Adrenal gland (tissue), 12 donors: Measurements from ENCODE around the gene SFT2D3. TPM values are rescaled to one million over a fixed set of nuclear protein-coding genes. Genes with fewer than 3 reads are reported as not detected.

Experiments used
- DNase-seq, 7 donors: peaks; one replicate each; pipeline ENCODE4 v3.0.0-alpha.2; 2019 to 2020
- H3K27ac ChIP-seq, 5 donors: fragments of 200-600 bp; sonication (generic) in 4 of 5; 1 replicate in 3 of 5; 2 replicates in 2 of 5; pipeline versions ENCODE4 v1.5.1 to v1.8.0; 2016 to 2020; ENCODE audit warnings: mild to moderate bottlenecking in 1 of 5
- H3K27me3 ChIP-seq: fragments of 200-600 bp; 2 replicates; pipeline ENCODE4 v1.8.0; 2021
- H3K36me3 ChIP-seq, 2 donors: fragments of 200-600 bp; replicated peaks in 1 of 2; 1 replicate in 1 of 2; 2 replicates in 1 of 2; pipeline versions ENCODE4 v1.5.1 to v1.8.0; 2018 to 2022
- H3K4me1 ChIP-seq, 2 donors: fragments of 200-600 bp; replicated peaks in 1 of 2; 1 replicate in 1 of 2; 2 replicates in 1 of 2; pipeline versions ENCODE4 v1.5.1 to v1.8.0; 2018 to 2021
- H3K4me3 ChIP-seq, 4 donors: fragments of 200-600 bp; sonication (generic) in 3 of 4; one replicate each; pipeline ENCODE4 v1.5.1; 2016 to 2018
- H3K9me3 ChIP-seq, 3 donors: fragments of 200-600 bp; sonication (generic) in 1 of 3; replicated peaks in 1 of 3; 1 replicate in 2 of 3; 2 replicates in 1 of 3; pipeline versions ENCODE4 v1.5.1 to v1.8.0; 2016 to 2021
- CTCF ChIP-seq, 6 experiments: fragments of 450-650 bp in 4 of 6; fragments of 200-600 bp in 2 of 6; sonication (generic) in 1 of 6; IDR thresholded peaks; 1 replicate in 5 of 6; 2 replicates in 1 of 6; pipeline versions ENCODE4 v1.5.1 to v1.8.0; 2016 to 2021; ENCODE audit warnings: antibody characterized with exemption in 6 of 6, mild to moderate bottlenecking in 2 of 6, moderate library complexity in 1 of 6
- POLR2A ChIP-seq, 2 donors: fragments of 450-650 bp; IDR thresholded peaks; one replicate each; pipeline ENCODE4 v1.6.1; 2017; ENCODE audit warnings: antibody characterized with exemption in 2 of 2, mild to moderate bottlenecking in 2 of 2, moderate library complexity in 1 of 2
- WGBS, 4 donors: extraction: QIAGEN DNeasy Blood & Tissue Kit in 2 of 4; methylation state at CpG; one replicate each; pipeline versions ENCODE4 v1.1.5 to v1.1.7; 2013 to 2017; 5-methylcytosine and 5-hydroxymethylcytosine counted together
- intact Hi-C, 2 donors: fragments of 100-400 bp; cut with DNase I; formaldehyde crosslinking; loops; one replicate each; pipeline versions ENCODE4 v1.14.1 to v1.15.0; 2022 to 2023
- polyA plus RNA-seq, 3 donors: library from polyadenylated mRNA; stranded (reverse); fragments of 200-250 nt in 2 of 3; fragments of 350-450 nt in 1 of 3; fragmentation: Illumina TruSeq in 1 of 3; extraction: RNeasy Lipid Tissue Mini Kit (QIAGEN cat#74804) in 1 of 3; gene quantifications; one replicate each; pipeline ENCODE4 v1.2.3, GENCODE V29; 2013 to 2014
- total RNA-seq, 9 donors: library from RNA; depleted of rRNA in 4 of 9; stranded (reverse); fragments of >200 nt in 4 of 9; fragments of 120-200 nt in 1 of 9; fragmentation: NEBNext Ultra II Directional in 1 of 9; extraction: Animal tissue kit (Norgen Biotek cat#: 25700) in 1 of 9; gene quantifications; one replicate each; pipeline versions ENCODE4 v1.1.0 to v1.2.4, GENCODE V29; 2013 to 2023
- donor health status: healthy with polysubstance abuse.
- donor health status: Bipolar disorder and iron deficiency.
- donor health status: DM: yes; HTN: yes; CAD: no.
- donor health status: DM: no; HTN: no; CAD: no.
- donor health status: DM: no; HTN: no; CAD: no.
- donor health status: DM: yes; HTN: yes; CAD: no.

Gene SFT2D3
- total and polyA plus RNA-seq, 12 donors = 4.3 to 12.2 (median 6.4) TPM

- WGBS, 4 donors = 10 to 80% (median 16%) methylated on average over 1 to 72 of the region's 72 CpGs
- TF ChIP-seq CTCF (IDR thresholded peaks at IDR 0.05) (no peak), POLR2A (IDR thresholded peaks at IDR 0.05) (no peak)
- intact Hi-C loops = no loop called here
- H3K27ac ChIP-seq = peak overlapping the region in 2 of 5 donors; percentile 39 to 71
- DNase-seq = peak in 2 of 7 donors; percentile 12 to 54
- no peaks in the 10 kb centered on the region for H3K9me3 ChIP-seq
- H3K27me3 ChIP-seq = peaks cover 10% of the 10 kb centered on the region
- no peaks in the 10 kb centered on the region for H3K36me3 ChIP-seq
- H3K4me3 ChIP-seq = peak overlapping the region in 2 of 4 donors; percentile 24 to 64
- peaks cover 8 to 16% of the 10 kb centered on the region in 2 donors for H3K4me1 ChIP-seq
Observed at GRCh38 chr2:127674241-127675209, 26.8 kb upstream of the SFT2D3 start.

DNA sequence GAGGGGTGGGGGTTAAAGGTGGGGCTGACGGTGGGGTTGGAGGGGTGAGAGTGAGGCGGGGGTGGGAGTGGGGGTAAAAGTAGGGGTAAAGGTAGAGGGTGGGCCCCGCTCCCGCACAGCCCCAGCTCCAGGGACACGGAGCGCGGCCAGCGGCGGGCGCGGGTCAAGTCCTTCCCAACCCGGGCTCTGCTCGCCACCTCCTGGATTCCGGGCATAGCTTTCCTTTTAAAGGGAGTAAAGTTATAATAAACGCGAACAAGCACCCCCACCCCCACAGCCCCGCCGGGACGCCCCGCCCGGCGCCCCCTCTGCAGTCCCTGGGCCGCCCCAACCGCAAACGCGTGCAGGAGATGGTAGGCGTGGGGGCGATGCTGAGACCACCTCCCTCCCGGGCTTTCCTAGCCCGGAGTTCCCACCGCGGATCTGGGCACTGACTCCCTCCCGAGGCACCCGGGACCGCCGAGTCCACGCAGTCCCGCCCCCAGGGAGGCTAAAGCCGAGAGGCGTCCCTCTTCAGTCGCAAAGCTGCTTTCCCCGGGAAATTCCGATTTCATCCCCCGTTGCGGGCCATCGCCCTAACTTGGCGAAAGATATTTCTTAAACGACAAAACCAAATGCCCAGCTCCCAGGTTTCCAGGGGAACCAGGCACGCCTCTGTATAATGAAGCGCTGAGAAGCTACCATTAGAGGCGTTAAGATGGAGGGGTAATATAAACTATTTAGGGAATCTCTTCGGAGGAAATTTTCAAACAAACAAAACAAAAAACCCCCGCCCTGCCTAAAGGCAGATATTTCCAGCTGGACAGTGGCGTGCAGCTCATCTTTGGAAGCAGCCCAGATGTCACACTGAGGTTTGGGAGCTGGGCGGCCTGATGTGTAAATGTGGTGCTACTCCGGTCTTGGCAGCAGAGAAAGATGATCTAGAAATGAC lies 25.7 kb upstream of the SFT2D3 start, which contains the start of gene LIMS2:
LIMS2 (minus strand) TSS at position 200 of the 931 bp plus-strand sequence. CDS start 506 bp downstream, outside the sequence.
- peak in 3 of 7 donors; percentile 37 to 56 (median 45) for DNase-seq
- H3K9me3 ChIP-seq = no peaks in the 10 kb centered on the region
- intact Hi-C loops = no loop called here
- TF ChIP-seq POLR2A (IDR thresholded peaks at IDR 0.05) (no peak), CTCF (IDR thresholded peaks at IDR 0.05) (peak in 1 of 6 experiments; percentile 8)
- peaks cover 10% of the 10 kb centered on the region for H3K27me3 ChIP-seq
- H3K27ac ChIP-seq = peak within 1 kb of the TSS in 2 of 5 donors; percentile 39 to 71
- H3K4me1 ChIP-seq = peaks cover 8 to 16% of the 10 kb centered on the region in 2 donors
- WGBS, 4 donors = 7 to 15% (median 10%) methylated on average over 35 to 56 of the region's 56 CpGs
- H3K36me3 ChIP-seq = no peaks in the 10 kb centered on the region
- H3K4me3 ChIP-seq = peak within 1 kb of the TSS in 2 of 4 donors; percentile 24 to 64

DNA sequence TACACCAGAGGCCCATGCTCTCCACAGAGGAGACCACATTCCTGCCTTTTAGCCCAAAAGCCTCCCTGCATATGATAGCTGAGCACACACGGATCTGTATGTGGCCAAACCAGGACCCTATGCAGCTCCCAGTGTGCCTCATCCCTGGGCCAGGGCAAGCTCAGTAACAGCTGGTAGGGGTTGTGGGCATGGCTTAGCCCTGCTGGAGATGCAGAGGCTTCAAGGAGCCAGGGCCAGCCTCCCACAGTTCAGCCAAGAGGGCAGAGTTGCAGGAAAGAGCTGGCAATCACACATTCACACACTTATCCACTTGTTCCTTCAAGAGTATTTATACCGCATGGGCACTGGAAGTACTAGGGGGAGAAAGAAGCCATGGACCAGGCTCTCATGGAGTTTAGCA lies 24.4 kb upstream of the SFT2D3 start:
- Histone ChIP-seq H3K4me1 (peaks cover 8 to 16% of the 10 kb centered on the region in 2 donors), H3K27ac (no peak overlapping the region), H3K36me3 (no peaks in the 10 kb centered on the region), H3K9me3 (no peaks in the 10 kb centered on the region), H3K4me3 (no peak overlapping the region), H3K27me3 (peaks cover 10% of the 10 kb centered on the region)
- DNase-seq = no peak
- no peak for TF ChIP-seq CTCF (IDR thresholded peaks at IDR 0.05)
- intact Hi-C loops = no loop called here
- WGBS, 4 donors = 76 to 86% (median 78%) methylated on average over 2 of the region's 2 CpGs
